Amygdala (tissue), 56 donors: ENCODE data around the gene CPNE5.

Experiments
- DNase-seq, 56 donors: peaks; one replicate each; lab custom pipeline; 2025; lab: John Stamatoyannopoulos, UW

Gene CPNE5

GRCh38 chr6:36769676-36770499 is 69.4 kb downstream of the CPNE5 start:
- no peak for DNase-seq

- peak in 2 of 56 donors; percentile 18 to 27 for DNase-seq
Observed at GRCh38 chr6:36769183-36769675, 70.0 kb downstream of the CPNE5 start.

GRCh38 chr6:36766399-36766945 is 72.8 kb downstream of the CPNE5 start:
- no peak for DNase-seq

GRCh38 chr6:36765594-36766398 is 73.4 kb downstream of the CPNE5 start:
- peak in 55 of 56 donors; percentile 15 to 89 (median 71) for DNase-seq

- no peak for DNase-seq
Observed at GRCh38 chr6:36765190-36765589, 74.1 kb downstream of the CPNE5 start.

- no peak for DNase-seq
Observed at GRCh38 chr6:36762123-36762522, 77.1 kb downstream of the CPNE5 start.

- DNase-seq: peak in 48 of 56 donors; percentile 7 to 82 (median 51)
Observed at GRCh38 chr6:36760685-36761435, 78.4 kb downstream of the CPNE5 start.

- peak in 52 of 56 donors; percentile 8 to 84 (median 55) for DNase-seq
Observed at GRCh38 chr6:36759148-36759759, 80.0 kb downstream of the CPNE5 start.

GRCh38 chr6:36758516-36759147 is 80.6 kb downstream of the CPNE5 start:
- no peak for DNase-seq

- no peak for DNase-seq
Observed at GRCh38 chr6:36757943-36758508, 81.2 kb downstream of the CPNE5 start.

- no peak for DNase-seq
Observed at GRCh38 chr6:36757206-36757605, 82.0 kb downstream of the CPNE5 start.

GRCh38 chr6:36756786-36757185 is 82.5 kb downstream of the CPNE5 start:
- DNase-seq: no peak

- no peak for DNase-seq
Observed at GRCh38 chr6:36755435-36756348, 83.6 kb downstream of the CPNE5 start.

- DNase-seq: no peak
Observed at GRCh38 chr6:36754582-36755434, 84.4 kb downstream of the CPNE5 start.

- DNase-seq: no peak
Observed at GRCh38 chr6:36753671-36754405, 85.4 kb downstream of the CPNE5 start.

GRCh38 chr6:36752886-36753506 is 86.2 kb downstream of the CPNE5 start:
- no peak for DNase-seq
